Natural killer cell treated with Interleukin-12 subunit alpha and Interleukin-12 subunit beta and Interleukin-15 and Interleukin-18, amount 100 ng/mL, for 72 hours (primary cell): ENCODE data around the gene PI4K2B. TPM values are rescaled to one million over a fixed set of nuclear protein-coding genes. Genes with fewer than 3 reads are reported as not detected.
"Not testable (repeated sequence)": the region's sequence is repeated elsewhere in the genome, so short reads cannot be mapped to it uniquely, and the experiment has no call there.

Experiments
- ATAC-seq, 2 donors: fragments of 150-1000 bp; cut with Tn5 transposase in 1 of 2; sonication (Bioruptor Pico), chemical (Tn5 transposase) in 1 of 2; 2 replicates each; pipeline ENCODE4 v1.10.0; 2021
- DNase-seq: peaks from one replicate; pipeline ENCODE4 v3.0.0; 2022; ENCODE audit warnings: low spot score
- H3K27ac Mint-ChIP-seq, 2 donors: 1 replicate in 1 of 2; 2 replicates in 1 of 2; pipeline ENCODE4 v1.8.0; 2022; ENCODE audit warnings: mixed read lengths in 2 of 2, mild to moderate bottlenecking in 1 of 2, moderate library complexity in 1 of 2
- H3K27me3 Mint-ChIP-seq, 2 donors: 1 replicate in 1 of 2; 2 replicates in 1 of 2; pipeline ENCODE4 v1.8.0; 2022; ENCODE audit warnings: mixed read lengths in 2 of 2
- H3K36me3 Mint-ChIP-seq: one replicate; pipeline ENCODE4 v1.8.0; 2022; ENCODE audit warnings: mixed read lengths
- H3K4me1 Mint-ChIP-seq, 2 donors: 1 replicate in 1 of 2; 2 replicates in 1 of 2; pipeline ENCODE4 v1.8.0; 2022; ENCODE audit warnings: low read depth in 2 of 2, mixed read lengths in 2 of 2, mild to moderate bottlenecking in 1 of 2
- H3K4me3 Mint-ChIP-seq: one replicate; pipeline ENCODE4 v1.8.0; 2022; ENCODE audit warnings: mixed read lengths
- H3K9me3 Mint-ChIP-seq: 2 replicates; pipeline ENCODE4 v1.8.0; 2022; ENCODE audit warnings: mixed read lengths
- total RNA-seq, 2 donors: library from RNA; stranded (reverse); gene quantifications; one replicate each; pipeline ENCODE4 v1.2.3, GENCODE V29; 2022

Gene PI4K2B
- total RNA-seq, 2 donors from 2014 or later: 31.2 to 31.3 TPM

DNA sequence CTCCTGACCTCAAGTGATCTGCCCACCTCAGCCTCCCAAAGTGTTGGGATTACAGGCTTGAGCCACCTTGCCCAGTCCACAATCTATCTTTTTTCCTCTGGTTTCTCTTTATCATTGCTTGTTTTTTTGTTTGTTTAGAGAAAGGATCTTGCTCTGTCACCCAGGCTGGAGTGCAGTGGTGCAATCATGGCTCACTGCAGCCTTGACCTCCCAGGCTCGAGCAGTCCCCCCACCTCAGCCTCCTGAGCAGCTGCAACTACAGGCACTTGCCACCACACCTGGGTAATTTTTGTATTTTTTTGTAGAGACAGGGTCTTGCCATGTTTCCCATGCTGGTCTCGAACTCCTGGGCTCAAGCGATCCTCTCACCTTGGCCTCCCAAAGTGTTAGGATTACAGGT lies 94.6 kb downstream of the PI4K2B start:
- not testable (repeated sequence) for DNase-seq, H3K36me3 Mint-ChIP-seq, H3K27me3 Mint-ChIP-seq, H3K4me3 Mint-ChIP-seq, H3K27ac Mint-ChIP-seq, ATAC-seq, H3K9me3 Mint-ChIP-seq
- H3K4me1 Mint-ChIP-seq: peaks cover 12 to 16% of the 10 kb centered on the region in 2 donors

Other genes starting within 250 kb of the PI4K2B start
- gene LGI2, start 203.1 kb upstream of the PI4K2B start, total RNA-seq: not detected
- gene SEPSECS, start 73.6 kb upstream of the PI4K2B start, total RNA-seq: 10 to 100 TPM; 11.3 to 11.7 TPM
- gene ZCCHC4, start 78.7 kb downstream of the PI4K2B start, total RNA-seq: 10 to 100 TPM; 14.7 to 21.8 TPM
- 10 to 100 TPM; 43.0 to 66.6 TPM for gene ANAPC4, start 143.2 kb downstream of the PI4K2B start, total RNA-seq